HEK293 (cell line): ENCODE results near the gene C4orf54.

ENCODE experiments used
- CTCF ChIA-PET: fragments of 350-600 bp; formaldehyde crosslinking; extraction: SDS; loops from one replicate; lab custom pipeline; 2021; ENCODE audit warnings: antibody characterized with exemption; lab: Yijun Ruan, JAX
- POLR2A ChIA-PET: fragments of 300-600 bp; formaldehyde crosslinking; extraction: SDS; loops from one replicate; lab custom pipeline; 2020; ENCODE audit warnings: antibody characterized with exemption, inconsistent platforms; lab: Yijun Ruan, JAX
- H3K27ac ChIP-seq: fragments of 200-500 bp; sonication (Bioruptor generic); 2 replicates; pipeline ENCODE4 v1.5.1; 2014; ENCODE audit warnings: low read depth, low read length, control low read depth, inconsistent platforms; ENCODE audit errors: extremely low read depth
- H3K36me3 ChIP-seq, 2 experiments: fragments of 200-500 bp in 1 of 2; sonication (Bioruptor generic) in 1 of 2; 1 replicate in 1 of 2; 2 replicates in 1 of 2; pipeline ENCODE4 v1.5.1; 2014 to 2017; ENCODE audit warnings: inconsistent platforms in 2 of 2, low read length in 2 of 2; ENCODE audit not compliant: control insufficient read depth in 2 of 2, insufficient read depth in 1 of 2
- H3K4me1 ChIP-seq: fragments of 200-500 bp; sonication (Bioruptor generic); 2 replicates; pipeline ENCODE4 v1.5.1; 2014; ENCODE audit warnings: mild to moderate bottlenecking, low read length, inconsistent platforms; ENCODE audit not compliant: control insufficient read depth, insufficient read depth
- H3K4me3 ChIP-seq: 2 replicates; pipeline ENCODE4 v1.5.1; 2011; ENCODE audit warnings: low read depth, mild to moderate bottlenecking, control low read depth, low read length, moderate library complexity
- H3K9me3 ChIP-seq: fragments of 200-500 bp; sonication (Bioruptor generic); 2 replicates; pipeline ENCODE4 v1.5.1; 2014; ENCODE audit warnings: low read depth, low read length, inconsistent platforms; ENCODE audit not compliant: control insufficient read depth, insufficient read depth
- ATF2 ChIP-seq: fragments of 450-650 bp; formaldehyde crosslinking; IDR thresholded peaks from 2 replicates; pipeline ENCODE4 v1.5.1; 2016; ENCODE audit warnings: missing biosample characterization, missing genetic modification characterization, low read depth
- EGR2 ChIP-seq: fragments of 450-650 bp; formaldehyde crosslinking; IDR thresholded peaks from 2 replicates; pipeline ENCODE4 v1.5.1; 2016; ENCODE audit warnings: low read depth, missing biosample characterization, missing genetic modification characterization
- GLIS2 ChIP-seq: fragments of 450-650 bp; formaldehyde crosslinking; IDR thresholded peaks from 2 replicates; pipeline ENCODE4 v1.5.1; 2016; ENCODE audit warnings: missing biosample characterization, missing genetic modification characterization
- KLF9 ChIP-seq: fragments of 450-650 bp; formaldehyde crosslinking; IDR thresholded peaks from 2 replicates; pipeline ENCODE4 v1.5.1; 2016; ENCODE audit warnings: missing biosample characterization, missing genetic modification characterization, low read depth
- REPIN1 ChIP-seq: fragments of 450-650 bp; formaldehyde crosslinking; IDR thresholded peaks from 2 replicates; pipeline ENCODE4 v1.5.1; 2017; ENCODE audit warnings: missing biosample characterization, missing genetic modification characterization, low read depth
- SCRT1 ChIP-seq: fragments of 450-650 bp; formaldehyde crosslinking; IDR thresholded peaks from 2 replicates; pipeline ENCODE4 v1.5.1; 2016; ENCODE audit warnings: missing biosample characterization, missing genetic modification characterization, borderline replicate concordance
- ZEB2 ChIP-seq: fragments of 450-650 bp; formaldehyde crosslinking; IDR thresholded peaks from 2 replicates; pipeline ENCODE4 v1.5.1; 2016; ENCODE audit warnings: missing biosample characterization, missing genetic modification characterization
- ZFP41 ChIP-seq: fragments of 450-650 bp; formaldehyde crosslinking; IDR thresholded peaks from 2 replicates; pipeline ENCODE4 v1.5.1; 2016; ENCODE audit warnings: missing biosample characterization, missing genetic modification characterization, borderline replicate concordance
- ZNF140 ChIP-seq: fragments of 450-650 bp; formaldehyde crosslinking; IDR thresholded peaks from 2 replicates; pipeline ENCODE4 v1.5.1; 2016; ENCODE audit warnings: missing biosample characterization, missing genetic modification characterization
- ZNF175 ChIP-seq: fragments of 450-650 bp; formaldehyde crosslinking; IDR thresholded peaks from 2 replicates; pipeline ENCODE4 v1.5.1; 2016; ENCODE audit warnings: missing biosample characterization, missing genetic modification characterization
- ZNF24 ChIP-seq: fragments of 450-650 bp; formaldehyde crosslinking; IDR thresholded peaks from 2 replicates; pipeline ENCODE4 v1.5.1; 2016; ENCODE audit warnings: missing biosample characterization, missing genetic modification characterization
- ZNF324 ChIP-seq: fragments of 450-650 bp; formaldehyde crosslinking; IDR thresholded peaks from 2 replicates; pipeline ENCODE4 v1.5.1; 2016; ENCODE audit warnings: missing biosample characterization, missing genetic modification characterization
- ZNF335 ChIP-seq: fragments of 450-650 bp; formaldehyde crosslinking; conservative IDR thresholded peaks from 2 replicates; pipeline ENCODE4 v1.5.1; 2016; ENCODE audit warnings: missing biosample characterization, missing genetic modification characterization
- ZNF341 ChIP-seq: fragments of 450-650 bp; formaldehyde crosslinking; IDR thresholded peaks from 2 replicates; pipeline ENCODE4; 2016; ENCODE audit warnings: low read depth, missing biosample characterization, missing genetic modification characterization
- ZNF354C ChIP-seq: fragments of 450-650 bp; formaldehyde crosslinking; IDR thresholded peaks from 2 replicates; pipeline ENCODE4 v1.5.1; 2016; ENCODE audit warnings: missing biosample characterization, missing genetic modification characterization, low read depth, borderline replicate concordance
- ZNF394 ChIP-seq: fragments of 450-650 bp; formaldehyde crosslinking; IDR thresholded peaks from 2 replicates; pipeline ENCODE4 v1.5.1; 2016; ENCODE audit warnings: missing biosample characterization, missing genetic modification characterization, mild to moderate bottlenecking, moderate library complexity, borderline replicate concordance
- ZNF404 ChIP-seq: fragments of 450-650 bp; formaldehyde crosslinking; IDR thresholded peaks from 2 replicates; pipeline ENCODE4 v1.5.1; 2017; ENCODE audit warnings: missing biosample characterization, missing genetic modification characterization
- ZNF423 ChIP-seq: fragments of 450-650 bp; formaldehyde crosslinking; IDR thresholded peaks from 2 replicates; pipeline ENCODE4 v1.5.1; 2016; ENCODE audit warnings: missing biosample characterization, missing genetic modification characterization
- ZNF580 ChIP-seq: fragments of 450-650 bp; formaldehyde crosslinking; IDR thresholded peaks from 2 replicates; pipeline ENCODE4 v1.5.1; 2016; ENCODE audit warnings: missing biosample characterization, missing genetic modification characterization
- ZNF585B ChIP-seq: fragments of 450-650 bp; formaldehyde crosslinking; IDR thresholded peaks from 2 replicates; pipeline ENCODE4 v1.5.1; 2016; ENCODE audit warnings: missing biosample characterization, missing genetic modification characterization
- ZNF621 ChIP-seq: fragments of 450-650 bp; formaldehyde crosslinking; IDR thresholded peaks from 2 replicates; pipeline ENCODE4 v1.5.1; 2017; ENCODE audit warnings: missing biosample characterization, missing genetic modification characterization
- TF ChIP-seq, protein P1 (sequence below): fragments of 450-650 bp; formaldehyde crosslinking; IDR thresholded peaks from 2 replicates; pipeline ENCODE4 v1.5.1; 2017; ENCODE audit warnings: missing biosample characterization, missing genetic modification characterization
- TF ChIP-seq, protein P2 (sequence below): fragments of 450-650 bp; formaldehyde crosslinking; IDR thresholded peaks from 2 replicates; pipeline ENCODE4 v1.5.1; 2016; ENCODE audit warnings: missing biosample characterization, missing genetic modification characterization
- TF ChIP-seq, protein P3 (sequence below): fragments of 450-650 bp; formaldehyde crosslinking; IDR thresholded peaks from 2 replicates; pipeline ENCODE4 v1.5.1; 2016; ENCODE audit warnings: missing biosample characterization, missing genetic modification characterization

The C4orf54 gene

DNA sequence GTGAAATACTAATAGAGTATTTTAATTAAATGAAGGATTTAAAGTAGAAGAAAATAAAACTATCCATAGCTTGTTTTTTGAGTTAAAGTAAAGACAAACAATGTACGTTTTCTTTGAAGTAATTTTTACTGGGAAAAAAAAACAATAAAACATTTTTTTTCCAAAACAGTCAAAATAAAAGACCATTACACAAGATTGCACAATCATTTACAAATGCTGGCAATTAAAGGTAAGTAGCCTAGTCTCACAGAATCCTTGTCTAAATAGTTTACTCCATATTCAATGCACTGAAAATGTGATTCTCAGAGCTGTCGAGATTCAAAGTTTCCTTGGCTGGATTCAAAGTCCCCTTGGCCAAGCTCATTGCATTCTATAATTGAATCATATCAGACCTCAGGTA is 21.2 kb downstream of the C4orf54 start:
- no peaks in the 10 kb centered on the region for H3K4me1 ChIP-seq
- no peaks in the 10 kb centered on the region for H3K36me3 ChIP-seq
- ChIA-PET POLR2A (no interaction called here), CTCF (no interaction called here)
- no peak overlapping the region for H3K4me3 ChIP-seq
- no peak overlapping the region for H3K27ac ChIP-seq
- no peaks in the 10 kb centered on the region for H3K9me3 ChIP-seq
- TF ChIP-seq, protein P1, sequence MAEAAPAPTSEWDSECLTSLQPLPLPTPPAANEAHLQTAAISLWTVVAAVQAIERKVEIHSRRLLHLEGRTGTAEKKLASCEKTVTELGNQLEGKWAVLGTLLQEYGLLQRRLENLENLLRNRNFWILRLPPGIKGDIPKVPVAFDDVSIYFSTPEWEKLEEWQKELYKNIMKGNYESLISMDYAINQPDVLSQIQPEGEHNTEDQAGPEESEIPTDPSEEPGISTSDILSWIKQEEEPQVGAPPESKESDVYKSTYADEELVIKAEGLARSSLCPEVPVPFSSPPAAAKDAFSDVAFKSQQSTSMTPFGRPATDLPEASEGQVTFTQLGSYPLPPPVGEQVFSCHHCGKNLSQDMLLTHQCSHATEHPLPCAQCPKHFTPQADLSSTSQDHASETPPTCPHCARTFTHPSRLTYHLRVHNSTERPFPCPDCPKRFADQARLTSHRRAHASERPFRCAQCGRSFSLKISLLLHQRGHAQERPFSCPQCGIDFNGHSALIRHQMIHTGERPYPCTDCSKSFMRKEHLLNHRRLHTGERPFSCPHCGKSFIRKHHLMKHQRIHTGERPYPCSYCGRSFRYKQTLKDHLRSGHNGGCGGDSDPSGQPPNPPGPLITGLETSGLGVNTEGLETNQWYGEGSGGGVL (tag by site-specific recombination), result no peak
- no peak for TF ChIP-seq ZNF423 (tag by site-specific recombination)
- TF ChIP-seq ZNF404, result no peak
- no peak for TF ChIP-seq ZFP41 (tag by site-specific recombination)
- no peak for TF ChIP-seq ZNF394
- TF ChIP-seq ZEB2, result no peak
- TF ChIP-seq EGR2, result no peak
- no peak for TF ChIP-seq ZNF140 (tag by site-specific recombination)
- TF ChIP-seq, protein P2, sequence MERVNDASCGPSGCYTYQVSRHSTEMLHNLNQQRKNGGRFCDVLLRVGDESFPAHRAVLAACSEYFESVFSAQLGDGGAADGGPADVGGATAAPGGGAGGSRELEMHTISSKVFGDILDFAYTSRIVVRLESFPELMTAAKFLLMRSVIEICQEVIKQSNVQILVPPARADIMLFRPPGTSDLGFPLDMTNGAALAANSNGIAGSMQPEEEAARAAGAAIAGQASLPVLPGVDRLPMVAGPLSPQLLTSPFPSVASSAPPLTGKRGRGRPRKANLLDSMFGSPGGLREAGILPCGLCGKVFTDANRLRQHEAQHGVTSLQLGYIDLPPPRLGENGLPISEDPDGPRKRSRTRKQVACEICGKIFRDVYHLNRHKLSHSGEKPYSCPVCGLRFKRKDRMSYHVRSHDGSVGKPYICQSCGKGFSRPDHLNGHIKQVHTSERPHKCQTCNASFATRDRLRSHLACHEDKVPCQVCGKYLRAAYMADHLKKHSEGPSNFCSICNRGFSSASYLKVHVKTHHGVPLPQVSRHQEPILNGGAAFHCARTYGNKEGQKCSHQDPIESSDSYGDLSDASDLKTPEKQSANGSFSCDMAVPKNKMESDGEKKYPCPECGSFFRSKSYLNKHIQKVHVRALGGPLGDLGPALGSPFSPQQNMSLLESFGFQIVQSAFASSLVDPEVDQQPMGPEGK (tag by site-specific recombination), result no peak
- no peak for TF ChIP-seq REPIN1 (tag by site-specific recombination)
- no peak for TF ChIP-seq ZNF335 (tag by site-specific recombination)

- POLR2A ChIA-PET, result no interaction called here
- H3K36me3 ChIP-seq, result no peaks in the 10 kb centered on the region
- H3K9me3 ChIP-seq, result no peaks in the 10 kb centered on the region
- H3K4me1 ChIP-seq, result no peaks in the 10 kb centered on the region
- no peak overlapping the region for H3K4me3 ChIP-seq
- no peak for TF ChIP-seq ZNF621 (tag by site-specific recombination)
- TF ChIP-seq GLIS2 (tag by site-specific recombination), result no peak
- no peak for TF ChIP-seq ZNF585B (tag by site-specific recombination)
- no peak for TF ChIP-seq ZNF354C
- no peak for TF ChIP-seq ZNF580 (tag by site-specific recombination)
- no peak for TF ChIP-seq ZNF324 (tag by site-specific recombination)
- H3K27ac ChIP-seq, result no peak overlapping the region
- CTCF ChIA-PET, result no interaction called here
These were observed 22.0 kb downstream of the C4orf54 start for GRCh38 chr4:99635601-99636000.

DNA sequence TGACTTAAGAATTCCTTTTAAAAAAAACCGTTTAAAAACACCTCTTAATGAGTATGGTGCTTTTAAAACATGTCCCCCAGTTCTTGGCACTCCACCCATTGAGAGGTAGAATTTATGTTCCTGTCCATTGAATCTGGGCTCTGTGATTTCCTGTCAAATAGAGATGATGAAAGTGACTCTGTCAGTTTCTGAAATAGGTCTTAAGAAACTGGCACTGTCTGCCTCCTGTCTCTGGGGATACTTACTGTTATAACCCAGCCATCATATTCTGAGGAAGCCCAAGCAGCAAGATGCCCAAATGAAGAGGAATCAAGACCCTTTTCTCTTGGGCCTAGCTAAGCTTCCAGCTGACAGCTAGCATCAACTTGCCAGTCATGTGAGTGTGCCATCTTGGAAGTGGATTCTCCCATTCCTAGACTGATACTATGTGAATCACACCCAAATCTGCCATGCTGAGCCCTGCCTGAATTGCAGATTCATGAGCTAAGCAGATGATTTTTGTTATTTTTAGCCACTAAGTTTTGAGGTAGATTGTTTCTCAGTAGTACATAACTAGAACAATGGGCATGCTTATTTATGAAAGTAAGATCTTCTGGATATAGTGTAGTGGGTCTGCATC is 22.8 kb downstream of the C4orf54 start:
- POLR2A ChIA-PET, result no interaction called here
- TF ChIP-seq ATF2 (tag by site-specific recombination) (no peak), ZNF341 (tag by site-specific recombination) (no peak), ZNF24 (no peak), KLF9 (tag by site-specific recombination) (no peak), ZNF175 (tag by site-specific recombination) (no peak), SCRT1 (no peak)
- TF ChIP-seq, protein P3, sequence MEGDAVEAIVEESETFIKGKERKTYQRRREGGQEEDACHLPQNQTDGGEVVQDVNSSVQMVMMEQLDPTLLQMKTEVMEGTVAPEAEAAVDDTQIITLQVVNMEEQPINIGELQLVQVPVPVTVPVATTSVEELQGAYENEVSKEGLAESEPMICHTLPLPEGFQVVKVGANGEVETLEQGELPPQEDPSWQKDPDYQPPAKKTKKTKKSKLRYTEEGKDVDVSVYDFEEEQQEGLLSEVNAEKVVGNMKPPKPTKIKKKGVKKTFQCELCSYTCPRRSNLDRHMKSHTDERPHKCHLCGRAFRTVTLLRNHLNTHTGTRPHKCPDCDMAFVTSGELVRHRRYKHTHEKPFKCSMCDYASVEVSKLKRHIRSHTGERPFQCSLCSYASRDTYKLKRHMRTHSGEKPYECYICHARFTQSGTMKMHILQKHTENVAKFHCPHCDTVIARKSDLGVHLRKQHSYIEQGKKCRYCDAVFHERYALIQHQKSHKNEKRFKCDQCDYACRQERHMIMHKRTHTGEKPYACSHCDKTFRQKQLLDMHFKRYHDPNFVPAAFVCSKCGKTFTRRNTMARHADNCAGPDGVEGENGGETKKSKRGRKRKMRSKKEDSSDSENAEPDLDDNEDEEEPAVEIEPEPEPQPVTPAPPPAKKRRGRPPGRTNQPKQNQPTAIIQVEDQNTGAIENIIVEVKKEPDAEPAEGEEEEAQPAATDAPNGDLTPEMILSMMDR (tag by site-specific recombination), result no peak
- H3K9me3 ChIP-seq, result no peaks in the 10 kb centered on the region
- H3K36me3 ChIP-seq, result no peaks in the 10 kb centered on the region
- H3K4me3 ChIP-seq, result no peak overlapping the region
- CTCF ChIA-PET, result no interaction called here
- H3K27ac ChIP-seq, result no peak overlapping the region
- H3K4me1 ChIP-seq, result no peaks in the 10 kb centered on the region
